Calu3 (cell line): Measurements from ENCODE around the gene ST6GAL1. TPM values are rescaled to one million over a fixed set of nuclear protein-coding genes. Genes with fewer than 3 reads are reported as not detected.
"Not testable (repeated sequence)": the region's sequence is repeated elsewhere in the genome, so short reads cannot be mapped to it uniquely, and the experiment has no call there.

Experiments used
- BruUV-seq: library from RNA; stranded (reverse); fragments of 400-500 nt; replicated peaks from 2 replicates; lab custom pipeline; 2021; lab: Mats Ljungman, UMichigan
- CTCF ChIA-PET: fragments of 300-600 bp; sonication (Branson Sonifier 250); formaldehyde crosslinking; loops from one replicate; lab custom pipeline; 2022; ENCODE audit warnings: antibody characterized with exemption; lab: Charles Lee
- DNase-seq: peaks from one replicate; pipeline ENCODE4 v3.0.0; 2022
- H3K27ac Mint-ChIP-seq: one replicate; pipeline ENCODE4 v1.8.0; 2022; ENCODE audit warnings: mixed read lengths; ENCODE audit not compliant: unreplicated experiment
- H3K27me3 Mint-ChIP-seq: one replicate; pipeline ENCODE4 v1.8.0; 2022; ENCODE audit warnings: mixed read lengths; ENCODE audit not compliant: unreplicated experiment
- H3K36me3 Mint-ChIP-seq: one replicate; pipeline ENCODE4 v1.8.0; 2022; ENCODE audit warnings: mild to moderate bottlenecking, moderate library complexity, mixed read lengths; ENCODE audit not compliant: insufficient read depth, unreplicated experiment
- H3K4me1 Mint-ChIP-seq: one replicate; pipeline ENCODE4 v1.8.0; 2022; ENCODE audit warnings: mild to moderate bottlenecking, low read depth, mixed read lengths; ENCODE audit not compliant: unreplicated experiment
- H3K4me3 Mint-ChIP-seq: one replicate; pipeline ENCODE4 v1.8.0; 2022; ENCODE audit warnings: mild to moderate bottlenecking, low read depth, moderate library complexity, mixed read lengths; ENCODE audit not compliant: unreplicated experiment
- H3K9me3 Mint-ChIP-seq: one replicate; pipeline ENCODE4 v1.8.0; 2022; ENCODE audit warnings: low read depth, mixed read lengths; ENCODE audit not compliant: unreplicated experiment
- CTCF ChIP-seq: fragments of 200-600 bp; IDR thresholded peaks from one replicate; pipeline ENCODE4 v1.8.0; 2022; ENCODE audit warnings: antibody characterized with exemption; ENCODE audit not compliant: unreplicated experiment
- intact Hi-C: fragments of 100-400 bp; cut with micrococcal nuclease; formaldehyde crosslinking; loops from one replicate; pipeline ENCODE4 v1.10.0; 2022; ENCODE audit not compliant: unreplicated experiment
- total RNA-seq: library from RNA; stranded (reverse); gene quantifications from 2 replicates; pipeline ENCODE4 v1.2.3, GENCODE V29; 2022

The ST6GAL1 gene
- total RNA-seq, 1 experiment from 2014 or later = 20.4 TPM

GRCh38 chr3:187019542-187020072 is 89.3 kb downstream of the ST6GAL1 start:
- TF ChIP-seq CTCF = no peak
- H3K4me1 Mint-ChIP-seq = no peaks in the 10 kb centered on the region
- no peaks in the 10 kb centered on the region for H3K27me3 Mint-ChIP-seq
- intact Hi-C loops = no loop called here
- H3K4me3 Mint-ChIP-seq = no peak overlapping the region
- BruUV-seq = no TSS peak
- no peaks in the 10 kb centered on the region for H3K9me3 Mint-ChIP-seq
- CTCF ChIA-PET = interaction anchor here (0.6 kb wide), 1 partner anchor 92 kb away, joined by 3 read pairs; no protein-coding TSS in a partner anchor
- H3K27ac Mint-ChIP-seq = no peak overlapping the region
- no peak for DNase-seq
- no peaks in the 10 kb centered on the region for H3K36me3 Mint-ChIP-seq

- Mint-ChIP-seq H3K36me3 (no peaks in the 10 kb centered on the region), H3K27ac (no peak overlapping the region), H3K4me1 (no peaks in the 10 kb centered on the region), H3K9me3 (no peaks in the 10 kb centered on the region), H3K4me3 (no peak overlapping the region), H3K27me3 (no peaks in the 10 kb centered on the region)
- CTCF ChIA-PET = no interaction called here
- TF ChIP-seq CTCF = no peak
- intact Hi-C loops = no loop called here
- BruUV-seq = no TSS peak
- DNase-seq = no peak
Measured at GRCh38 chr3:187020376-187020775, 90.0 kb downstream of the ST6GAL1 start.

- H3K4me1 Mint-ChIP-seq = no peaks in the 10 kb centered on the region
- H3K36me3 Mint-ChIP-seq = no peaks in the 10 kb centered on the region
- CTCF ChIA-PET = interaction anchor here (0.7 kb wide), 1 partner anchor 83 kb away, joined by 3 read pairs; no protein-coding TSS in a partner anchor
Measured at GRCh38 chr3:187021748-187022402, 91.5 kb downstream of the ST6GAL1 start.

GRCh38 chr3:187022403-187023029 is 92.2 kb downstream of the ST6GAL1 start:
- intact Hi-C loops = no loop called here
- Mint-ChIP-seq H3K27ac (no peak overlapping the region), H3K36me3 (no peaks in the 10 kb centered on the region), H3K4me1 (no peaks in the 10 kb centered on the region), H3K27me3 (no peaks in the 10 kb centered on the region), H3K9me3 (no peaks in the 10 kb centered on the region), H3K4me3 (no peak overlapping the region)
- no TSS peak for BruUV-seq
- no peak for DNase-seq
- TF ChIP-seq CTCF = no peak
- CTCF ChIA-PET = no interaction called here

More at GRCh38 chr3:187021748-187022402, 91.5 kb downstream of the ST6GAL1 start:
- intact Hi-C loops = no loop called here
- DNase-seq = no peak
- no peak for TF ChIP-seq CTCF
- H3K4me3 Mint-ChIP-seq = no peak overlapping the region
- no peaks in the 10 kb centered on the region for H3K27me3 Mint-ChIP-seq
- no peaks in the 10 kb centered on the region for H3K9me3 Mint-ChIP-seq
- H3K27ac Mint-ChIP-seq = no peak overlapping the region
- BruUV-seq = no TSS peak

GRCh38 chr3:187023340-187023739 is 93.0 kb downstream of the ST6GAL1 start:
- H3K27ac Mint-ChIP-seq, CTCF ChIA-PET, H3K4me1 Mint-ChIP-seq, H3K27me3 Mint-ChIP-seq, BruUV-seq, DNase-seq, H3K9me3 Mint-ChIP-seq, intact Hi-C loops, H3K36me3 Mint-ChIP-seq, H3K4me3 Mint-ChIP-seq: not testable (repeated sequence)
